ENCODE results near the gene KRT23.

Gene KRT23

GRCh38 chr17:40958086-40958953, 20.9 kb upstream of the KRT23 start:
- TF ChIP-seq CTCF (IDR thresholded peaks at IDR 0.05; ENCODE audit: low read depth, low read length) (no peak), POLR2A (IDR thresholded peaks at IDR 0.05; ENCODE audit: extremely low read depth, insufficient read length) (no peak), MAX (IDR thresholded peaks at IDR 0.05; ENCODE audit: low read depth, low read length) (no peak), MYC (IDR thresholded peaks at IDR 0.05; ENCODE audit: low read depth, low read length) (no peak)
- no peak for DNase-seq (ENCODE audit: low read depth)
- H3K4me3 ChIP-seq (ENCODE audit: low read depth, low read length) = no peak overlapping the region

- DNase-seq (ENCODE audit: low read depth) = no peak
- TF ChIP-seq POLR2A (IDR thresholded peaks at IDR 0.05; ENCODE audit: extremely low read depth, insufficient read length) (no peak), MAX (IDR thresholded peaks at IDR 0.05; ENCODE audit: low read depth, low read length) (no peak), CTCF (IDR thresholded peaks at IDR 0.05; ENCODE audit: low read depth, low read length) (no peak), MYC (IDR thresholded peaks at IDR 0.05; ENCODE audit: low read depth, low read length) (no peak)
- no peak overlapping the region for H3K4me3 ChIP-seq (ENCODE audit: low read depth, low read length)
These were observed 19.2 kb upstream of the KRT23 start for GRCh38 chr17:40956401-40957254.

- TF ChIP-seq MAX (IDR thresholded peaks at IDR 0.05; ENCODE audit: low read depth, low read length) (no peak), MYC (IDR thresholded peaks at IDR 0.05; ENCODE audit: low read depth, low read length) (no peak), CTCF (IDR thresholded peaks at IDR 0.05; ENCODE audit: low read depth, low read length) (no peak), POLR2A (IDR thresholded peaks at IDR 0.05; ENCODE audit: extremely low read depth, insufficient read length) (no peak)
- no peak for DNase-seq (ENCODE audit: low read depth)
- no peak overlapping the region for H3K4me3 ChIP-seq (ENCODE audit: low read depth, low read length)
These were observed 16.4 kb upstream of the KRT23 start for GRCh38 chr17:40953881-40954280.

- TF ChIP-seq MYC (IDR thresholded peaks at IDR 0.05; ENCODE audit: low read depth, low read length) (no peak), POLR2A (IDR thresholded peaks at IDR 0.05; ENCODE audit: extremely low read depth, insufficient read length) (no peak)
- no peak overlapping the region for H3K4me3 ChIP-seq (ENCODE audit: low read depth, low read length)
- DNase-seq (ENCODE audit: low read depth) = no peak
These were observed 15.2 kb upstream of the KRT23 start for GRCh38 chr17:40952661-40953060.

GRCh38 chr17:40952154-40952553, 14.7 kb upstream of the KRT23 start:
- DNase-seq (ENCODE audit: low read depth) = no peak
- H3K4me3 ChIP-seq (ENCODE audit: low read depth, low read length) = no peak overlapping the region
- TF ChIP-seq MAX (IDR thresholded peaks at IDR 0.05; ENCODE audit: low read depth, low read length) (no peak), MYC (IDR thresholded peaks at IDR 0.05; ENCODE audit: low read depth, low read length) (no peak), CTCF (IDR thresholded peaks at IDR 0.05; ENCODE audit: low read depth, low read length) (no peak), POLR2A (IDR thresholded peaks at IDR 0.05; ENCODE audit: extremely low read depth, insufficient read length) (no peak)
